CD4-positive, alpha-beta T cell treated with Interleukin-15 for 1 hour (primary cell): ENCODE data around the gene C1orf198.

Source experiments
- DNase-seq: peaks from one replicate; pipeline ENCODE4 v3.0.0-alpha.2; 2020

C1orf198 gene

DNA sequence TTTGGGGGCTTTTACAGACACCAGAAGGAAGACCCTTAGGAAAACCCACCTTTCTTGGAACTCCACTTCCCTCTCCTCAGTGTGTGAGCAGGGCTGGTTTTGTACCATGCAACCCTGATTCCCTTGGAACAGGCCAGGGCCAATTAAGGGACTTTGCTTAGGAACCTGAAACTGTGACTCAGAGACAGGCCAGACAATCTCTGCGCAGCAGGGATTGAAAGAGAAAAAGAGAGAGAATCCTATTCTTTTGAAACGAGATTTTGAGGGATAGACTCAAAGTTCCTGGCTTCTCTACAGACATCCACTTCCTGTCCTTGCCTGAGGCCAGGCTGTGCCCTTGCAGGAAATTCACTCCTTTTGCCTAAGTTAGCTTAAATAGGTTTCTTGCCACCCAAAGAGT, 23.1 kb upstream of the C1orf198 start:
- DNase-seq = no peak

DNA sequence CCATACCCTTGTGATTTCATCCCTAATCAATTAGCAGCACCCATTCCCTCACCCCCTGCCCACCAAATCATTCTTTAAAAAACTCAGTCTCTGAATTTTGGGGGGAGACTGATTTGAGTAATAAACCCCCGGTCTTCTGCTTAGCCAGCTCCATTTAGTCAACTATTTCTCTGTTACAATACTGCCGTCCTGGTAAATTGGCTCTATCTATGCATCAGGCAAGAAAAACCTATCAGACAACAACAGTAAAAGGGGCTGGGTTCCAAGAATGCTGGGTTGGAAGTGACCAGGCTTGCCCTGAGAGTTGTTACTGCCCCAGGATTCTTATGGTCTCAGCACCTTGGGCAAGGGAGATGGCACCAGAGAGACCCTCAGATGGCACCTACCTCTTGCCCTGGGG, 16.3 kb upstream of the C1orf198 start:
- DNase-seq = no peak

DNA sequence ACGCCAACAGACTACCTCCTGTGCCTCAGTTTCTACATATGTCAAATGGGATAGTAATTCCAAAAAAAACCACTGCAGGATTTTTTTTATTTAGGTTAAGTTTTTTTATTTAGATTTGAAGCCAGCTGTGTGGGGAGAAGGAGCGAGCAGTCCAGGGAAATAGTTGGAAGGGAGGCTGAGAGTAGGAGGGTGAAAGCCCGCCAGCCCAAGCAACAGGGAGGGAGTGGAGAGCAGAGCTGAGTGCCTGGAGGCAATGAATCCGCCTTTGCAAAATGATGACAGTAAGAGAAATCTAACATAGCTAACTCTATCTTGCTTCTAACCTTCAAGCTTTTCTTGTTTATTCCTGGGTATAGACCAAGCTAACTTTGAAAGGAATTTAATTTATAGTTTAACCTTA, 15.6 kb upstream of the C1orf198 start:
- DNase-seq = no peak

DNA sequence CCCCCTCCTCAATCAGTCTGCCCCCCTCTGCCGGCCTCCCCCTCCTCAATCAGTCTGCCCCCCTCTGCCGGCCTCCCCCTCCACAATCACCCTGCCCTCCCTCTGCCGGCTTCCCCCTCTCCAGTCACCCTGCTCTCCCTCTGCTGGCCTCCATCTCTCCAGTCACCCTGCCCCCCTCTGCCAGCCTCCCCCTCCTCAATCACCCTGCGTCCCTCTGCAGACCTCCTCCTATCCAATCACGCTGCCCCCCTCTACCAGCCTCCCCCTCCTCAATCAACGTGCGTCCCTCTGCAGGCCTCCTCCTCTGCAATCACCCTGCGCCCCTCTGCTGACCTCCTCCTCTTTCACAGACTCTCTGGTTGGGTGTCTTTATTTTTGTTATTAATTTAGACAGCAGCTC, 11.5 kb upstream of the C1orf198 start:
- no peak for DNase-seq

DNA sequence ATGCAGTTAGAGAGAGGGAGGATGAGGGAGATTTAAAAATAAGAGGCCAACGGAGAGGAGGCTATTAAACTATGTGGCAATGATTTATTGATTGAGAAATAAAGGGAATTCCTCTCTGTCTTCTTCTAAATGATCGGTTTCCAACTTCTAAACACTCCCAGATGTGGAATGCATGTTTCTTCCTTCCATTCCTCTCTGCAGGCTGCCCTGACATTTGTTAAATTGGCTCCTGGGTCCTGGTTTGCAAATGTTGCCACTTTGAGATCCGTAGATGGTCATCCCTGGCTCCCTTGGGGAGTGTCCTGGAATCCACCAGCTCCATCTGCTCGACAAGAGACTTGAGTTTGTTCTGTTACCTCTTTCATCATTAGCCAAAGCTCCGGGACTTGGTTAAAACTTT, 10.3 kb upstream of the C1orf198 start:
- DNase-seq = no peak

DNA sequence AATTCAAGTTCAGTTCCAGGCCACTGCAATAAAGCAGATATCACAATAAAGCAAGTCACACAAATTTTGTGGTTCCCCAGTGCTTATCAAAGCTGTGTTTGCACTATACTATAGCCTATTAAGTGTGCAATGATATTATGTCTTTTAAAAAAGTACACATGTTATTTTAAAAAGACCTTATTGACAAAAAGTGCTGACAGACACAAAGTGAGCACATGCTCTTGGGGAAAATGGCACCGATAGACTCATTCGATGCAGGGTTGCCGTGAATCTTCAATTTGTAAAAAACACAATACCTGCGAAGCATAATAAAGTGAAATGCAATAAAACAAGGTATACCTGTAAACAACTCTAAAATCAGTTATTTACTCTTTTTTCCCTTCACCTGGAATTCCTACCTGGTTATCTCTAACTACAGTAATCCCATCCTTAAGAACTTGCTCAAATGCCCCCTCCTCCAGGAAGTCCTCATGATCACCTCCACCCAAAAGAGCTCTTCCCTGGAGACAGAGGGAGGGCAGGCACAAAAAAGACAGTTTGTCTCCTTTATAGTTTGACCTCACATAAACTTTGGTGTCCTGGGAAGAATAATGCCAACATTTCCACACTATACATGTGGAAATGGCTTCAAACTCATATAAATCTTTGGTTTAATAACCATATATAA, 9.7 kb upstream of the C1orf198 start:
- DNase-seq = no peak

DNA sequence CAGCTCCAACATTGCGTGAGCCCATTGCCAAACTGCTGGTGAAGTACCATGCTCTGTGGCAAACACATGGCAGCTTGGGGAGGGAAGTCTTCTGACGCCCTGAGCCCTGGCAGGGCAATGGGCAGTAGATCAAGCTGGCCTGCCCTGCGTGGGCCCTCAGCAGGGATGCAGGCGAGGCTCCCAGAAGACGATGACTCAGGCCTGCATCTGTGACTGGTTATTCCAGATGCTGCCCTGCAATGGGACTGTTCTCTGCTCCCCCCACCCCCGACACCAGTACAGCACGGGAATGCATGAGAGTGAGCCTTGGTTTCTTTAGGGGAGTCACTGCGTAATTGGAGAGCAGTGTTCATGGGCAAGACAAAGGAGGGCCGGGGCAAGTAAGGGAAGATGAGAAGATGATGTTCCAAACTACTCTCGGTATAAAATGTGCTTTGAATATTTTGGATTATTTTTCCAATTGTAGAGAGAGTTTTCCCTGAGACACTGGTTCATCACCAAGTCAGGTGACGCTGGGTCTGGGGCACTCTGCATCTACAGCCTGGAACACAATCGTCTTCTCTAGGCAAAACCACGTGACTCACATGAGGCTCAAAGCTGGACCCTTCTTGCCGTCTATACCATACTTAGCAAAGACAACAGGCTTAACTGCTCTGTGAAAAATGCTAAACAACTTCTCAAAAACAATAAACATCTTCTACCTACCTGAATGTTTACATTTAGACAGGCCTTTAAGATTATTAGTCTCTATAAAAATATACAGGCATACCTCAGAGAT, 9.0 kb upstream of the C1orf198 start:
- no peak for DNase-seq

DNA sequence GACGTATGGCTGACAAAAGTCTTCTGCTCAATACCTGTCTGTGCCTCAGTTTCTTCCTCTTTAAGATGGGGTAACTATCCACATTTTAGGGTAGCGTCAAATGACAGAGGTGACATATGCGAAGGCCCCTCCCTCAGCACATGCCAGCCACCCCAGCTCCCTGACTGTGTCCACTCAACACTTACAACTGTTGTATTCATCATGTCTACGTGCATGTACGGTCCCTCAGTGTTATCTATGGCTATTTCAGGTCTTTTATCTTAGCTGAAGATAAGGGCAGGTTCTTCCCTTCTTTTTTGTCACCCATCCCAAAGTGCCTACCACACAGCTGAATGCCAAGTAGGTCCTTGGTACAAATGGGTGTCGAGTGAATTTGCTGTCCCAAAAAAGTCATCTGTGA, 8.3 kb upstream of the C1orf198 start:
- DNase-seq = no peak

DNA sequence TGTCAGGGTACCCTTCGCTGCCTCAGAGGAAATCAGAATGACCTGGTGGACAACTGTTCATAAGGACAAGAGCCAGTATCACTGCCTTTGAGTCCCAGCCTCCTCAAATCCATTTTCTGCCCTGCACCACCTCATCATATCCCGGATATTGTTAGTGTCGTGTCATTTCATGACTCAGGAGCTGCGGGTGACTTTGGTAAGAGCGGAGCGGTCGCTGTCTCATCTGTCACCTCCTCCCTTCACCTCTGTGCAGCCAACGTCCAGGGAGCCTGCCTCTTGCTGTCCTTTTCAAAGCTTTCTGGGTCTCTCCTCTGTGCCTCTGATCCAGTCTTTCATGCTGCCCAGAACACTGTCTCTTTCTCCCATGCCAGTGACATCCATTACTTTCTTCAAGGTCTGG, 7.0 kb upstream of the C1orf198 start:
- no peak for DNase-seq

DNA sequence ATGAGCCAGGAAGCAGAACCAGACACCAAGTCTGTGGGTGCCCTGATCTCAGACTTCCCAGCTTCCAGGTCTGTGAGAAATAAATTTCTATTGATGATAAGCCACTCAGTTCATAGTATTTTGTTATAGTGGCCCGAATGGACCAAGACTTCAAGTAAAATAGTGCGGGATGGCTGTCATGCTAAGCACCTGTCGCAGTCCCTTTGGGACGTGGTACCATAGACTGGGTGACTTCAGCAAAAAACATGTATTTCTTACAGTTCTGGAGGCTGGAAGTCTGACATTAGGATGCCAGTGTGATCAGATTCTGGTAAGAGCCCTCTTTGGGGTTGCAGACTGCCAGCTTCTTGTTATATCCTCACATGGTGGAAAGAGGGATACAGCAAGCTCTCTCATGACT, 2.6 kb upstream of the C1orf198 start:
- no peak for DNase-seq

DNA sequence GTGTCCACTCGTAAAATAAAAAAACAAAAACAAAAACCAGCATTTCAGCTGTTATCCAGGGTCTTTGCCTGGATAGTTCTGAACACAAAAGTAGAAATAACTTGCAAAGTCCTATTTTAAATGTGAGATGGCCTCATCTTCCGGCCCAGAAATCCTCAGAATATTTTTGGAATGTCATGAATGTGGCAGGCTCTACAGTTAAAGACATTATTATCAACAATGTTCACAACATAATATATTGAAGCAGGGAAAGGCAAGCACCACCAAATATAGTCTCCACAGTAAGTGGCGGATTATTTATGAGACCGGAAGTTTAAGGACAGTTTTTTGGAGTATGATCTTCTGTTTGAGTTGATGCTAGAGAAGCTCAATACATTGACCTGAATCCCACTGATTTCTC, 1.2 kb upstream of the C1orf198 start:
- DNase-seq = no peak

DNA sequence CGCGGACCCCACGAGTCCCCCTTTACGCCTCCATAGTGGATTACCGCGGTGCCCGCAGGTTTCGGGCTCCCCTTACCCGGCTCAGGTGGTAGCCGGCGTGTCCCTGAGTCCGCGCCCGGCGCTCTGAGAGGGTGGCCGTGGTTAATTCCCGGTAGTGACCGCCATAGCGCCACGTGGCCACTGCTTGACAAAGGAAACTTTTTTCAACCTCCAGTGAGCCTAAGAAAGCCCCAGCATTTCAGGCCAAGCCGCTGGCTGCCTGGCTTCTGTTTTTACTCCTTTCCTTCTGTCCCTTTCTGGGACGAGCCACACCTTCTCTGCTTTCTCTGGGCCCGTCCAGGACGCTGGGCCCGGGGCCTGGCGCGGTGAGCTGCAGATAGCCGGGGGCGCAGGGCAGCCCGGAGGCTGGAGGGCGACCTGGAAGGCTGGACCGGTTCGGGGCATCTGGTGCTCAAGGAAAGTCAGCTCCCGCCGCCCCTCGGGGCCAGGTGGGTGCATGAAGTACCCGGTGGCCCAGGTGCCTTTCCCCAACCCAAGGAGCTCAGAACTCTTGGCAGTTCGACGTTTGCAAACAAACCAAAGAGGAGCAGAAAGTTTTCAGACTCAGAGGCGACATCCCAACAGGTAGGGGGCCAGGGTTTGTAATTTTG, 540 bp upstream of the C1orf198 start:
- no peak for DNase-seq

DNA sequence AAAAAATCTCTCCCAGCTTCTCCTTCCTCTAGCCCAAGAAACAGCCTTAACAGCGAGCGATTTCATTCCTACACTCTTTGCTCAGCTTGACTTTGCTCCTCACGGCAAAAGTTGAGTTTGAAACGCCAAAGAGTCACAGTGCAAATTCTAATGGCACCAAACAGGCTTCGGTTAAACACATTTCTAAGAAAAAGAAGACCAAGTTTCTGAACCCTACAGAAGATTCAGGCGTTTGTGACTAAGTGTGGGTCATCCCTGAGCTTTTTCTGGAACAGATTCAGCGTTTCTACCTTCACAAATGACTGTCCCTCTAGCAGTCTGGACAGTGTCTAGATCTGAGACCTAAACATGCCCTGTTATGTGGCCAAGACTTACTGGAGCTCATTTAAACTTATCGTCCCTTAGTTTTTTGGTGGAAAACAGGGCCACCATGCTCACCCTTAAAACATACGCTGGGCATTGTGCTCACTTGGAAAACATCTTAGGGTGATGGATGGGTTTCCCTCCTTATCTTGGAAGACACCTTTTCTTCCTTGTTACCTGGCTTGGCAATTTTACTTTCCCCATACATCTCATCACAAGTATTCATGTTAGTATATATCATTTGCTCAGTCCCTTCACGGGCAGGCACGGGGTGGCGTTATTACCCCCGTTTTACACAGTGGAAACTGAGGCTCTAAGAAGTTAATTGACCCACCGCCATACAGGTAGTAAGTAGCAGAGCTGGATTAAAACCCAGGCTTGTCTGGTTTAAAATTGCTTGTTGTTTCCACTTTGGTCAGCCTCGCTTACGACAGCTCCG, 1.0 kb downstream of the C1orf198 start:
- DNase-seq = no peak

DNA sequence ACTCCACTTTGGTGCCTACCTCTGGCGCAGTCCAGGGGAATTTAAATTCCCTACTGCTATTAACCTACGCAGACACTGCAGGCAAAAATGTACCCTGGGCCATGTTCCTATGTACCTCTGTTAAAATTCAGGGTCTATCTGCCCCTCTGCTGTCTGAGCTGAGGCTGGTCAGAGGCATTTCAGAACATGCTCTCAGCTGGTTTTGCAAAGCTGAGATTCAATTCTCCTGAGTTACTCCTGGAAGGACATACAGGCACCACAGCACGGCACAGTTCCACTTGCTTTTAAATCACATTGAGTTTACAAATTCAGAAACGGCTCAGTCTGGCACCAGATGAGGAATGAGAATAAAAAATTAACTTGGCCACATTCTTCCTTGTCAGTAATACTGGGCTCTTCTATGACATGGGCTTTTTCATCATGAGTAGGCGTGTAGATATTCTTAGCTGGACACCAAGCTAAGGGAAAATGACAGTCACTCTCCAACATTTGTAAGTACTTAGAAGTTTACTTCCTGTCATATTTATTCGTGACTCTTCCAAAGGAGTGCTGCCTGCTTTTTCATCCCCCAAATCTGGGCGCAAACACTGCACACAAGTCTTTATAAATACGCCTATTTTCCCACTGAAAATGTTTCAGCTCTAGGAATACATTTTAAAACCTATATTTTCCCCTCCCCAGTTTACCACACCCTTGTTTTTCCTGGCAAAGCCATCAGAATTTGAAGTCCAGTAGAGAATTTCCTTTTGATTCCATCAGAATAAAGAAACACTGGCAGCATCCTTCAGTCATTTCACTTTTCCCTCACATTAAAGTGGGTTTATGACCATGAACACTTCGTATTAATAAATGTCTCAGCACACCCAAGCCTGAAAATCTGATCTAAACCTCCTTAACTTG, 1.9 kb downstream of the C1orf198 start:
- no peak for DNase-seq

DNA sequence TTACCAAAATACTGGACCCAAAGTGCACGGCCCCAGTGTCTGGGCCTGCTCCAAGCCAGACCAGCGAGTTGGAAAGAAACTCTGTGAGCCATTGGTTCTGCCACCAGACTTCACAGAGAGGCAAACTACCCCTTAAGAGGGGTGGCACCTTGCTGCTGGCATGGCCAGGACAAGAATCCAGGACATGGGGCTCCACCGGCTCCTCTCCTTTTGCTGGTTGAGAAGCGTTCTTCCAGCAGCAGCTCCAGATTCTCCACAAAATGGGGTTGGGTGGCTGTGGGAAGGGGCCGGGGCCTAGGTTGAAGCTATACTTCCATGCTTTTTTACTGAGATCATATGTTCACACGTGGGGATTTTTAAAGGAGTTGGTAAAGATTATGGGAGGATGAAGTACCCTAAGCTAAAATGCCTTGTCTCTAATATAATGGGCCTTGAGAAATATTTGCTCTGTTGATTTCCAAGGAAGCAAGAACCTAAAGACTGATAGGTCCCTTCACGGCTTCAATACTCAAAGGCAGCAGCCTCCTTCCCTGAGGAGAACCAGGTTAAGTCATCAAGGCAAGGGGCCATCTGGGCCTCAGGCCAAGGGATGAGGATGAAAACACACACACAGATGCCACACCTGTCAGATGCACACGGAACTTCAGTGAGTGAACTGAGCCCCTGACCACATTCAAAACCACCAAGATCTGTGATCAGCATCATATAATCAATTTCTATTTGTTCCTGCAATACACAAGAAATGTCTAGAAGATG, 3.1 kb downstream of the C1orf198 start:
- DNase-seq = no peak

DNA sequence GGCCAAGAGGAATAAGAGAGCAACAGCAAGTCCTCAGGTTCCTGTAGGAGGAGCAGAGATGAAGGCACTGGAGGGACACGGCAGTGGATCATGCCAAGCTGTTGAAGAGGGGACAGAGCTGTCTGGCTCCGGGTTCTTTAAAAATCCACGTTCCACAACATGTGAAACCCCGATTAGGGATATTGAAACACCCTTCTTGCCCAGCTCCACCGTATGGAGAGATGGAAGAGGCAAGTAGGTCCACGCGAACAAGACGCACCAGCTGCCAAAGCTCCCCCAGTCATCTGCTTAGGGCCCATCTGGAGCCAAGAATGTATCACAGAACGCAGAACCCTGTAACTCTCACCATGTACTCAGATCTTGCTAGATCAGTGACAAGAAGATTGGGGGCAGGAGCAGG, 3.9 kb downstream of the C1orf198 start:
- no peak for DNase-seq

DNA sequence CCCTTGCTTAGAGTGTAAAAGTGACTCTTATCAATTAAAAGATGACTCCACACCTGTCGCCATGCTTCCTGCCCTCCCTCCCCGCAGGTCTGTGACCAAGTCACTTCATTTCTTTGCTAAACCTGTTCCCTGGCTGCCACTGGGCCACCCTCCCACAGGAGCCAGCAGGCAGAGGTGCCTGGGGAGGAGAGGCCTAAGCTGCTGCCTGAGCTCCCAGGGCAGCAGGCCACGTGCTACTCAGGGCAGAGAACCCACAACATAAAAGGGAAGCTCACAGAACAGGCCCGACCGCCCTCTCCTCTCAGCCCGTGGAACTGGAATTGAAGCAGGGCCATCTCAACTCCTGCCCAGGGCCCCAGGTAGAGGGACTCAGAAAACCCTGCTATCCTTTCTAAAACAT, 4.9 kb downstream of the C1orf198 start:
- no peak for DNase-seq

DNA sequence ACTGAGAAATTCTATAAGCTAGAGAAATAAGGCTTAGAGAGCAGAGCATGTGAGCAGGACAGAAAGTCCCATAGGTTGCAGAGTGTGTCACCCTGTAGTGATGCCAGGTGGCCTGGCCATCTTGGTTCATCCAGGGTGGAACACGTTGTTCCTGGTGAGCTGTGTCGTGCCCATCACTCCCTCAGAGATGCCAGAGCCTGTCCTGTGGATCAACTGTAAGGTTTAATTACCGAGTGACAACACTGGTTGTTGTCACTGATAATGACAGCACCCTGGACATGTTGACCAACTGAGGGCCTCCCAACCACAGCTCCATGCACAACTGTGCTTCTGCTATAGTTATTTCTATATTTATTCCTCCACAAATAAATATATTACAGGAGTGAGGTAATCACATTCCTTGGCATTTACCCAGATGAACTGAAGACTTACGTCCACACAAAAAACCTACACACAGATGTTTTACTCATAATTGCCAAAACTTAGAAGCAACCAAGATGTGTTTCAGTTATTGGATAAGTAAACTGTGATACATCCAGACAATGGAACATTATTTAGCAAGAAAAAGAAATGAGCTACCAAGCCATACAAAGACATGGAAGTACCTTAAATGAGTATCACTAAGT, 6.2 kb downstream of the C1orf198 start:
- DNase-seq = no peak

DNA sequence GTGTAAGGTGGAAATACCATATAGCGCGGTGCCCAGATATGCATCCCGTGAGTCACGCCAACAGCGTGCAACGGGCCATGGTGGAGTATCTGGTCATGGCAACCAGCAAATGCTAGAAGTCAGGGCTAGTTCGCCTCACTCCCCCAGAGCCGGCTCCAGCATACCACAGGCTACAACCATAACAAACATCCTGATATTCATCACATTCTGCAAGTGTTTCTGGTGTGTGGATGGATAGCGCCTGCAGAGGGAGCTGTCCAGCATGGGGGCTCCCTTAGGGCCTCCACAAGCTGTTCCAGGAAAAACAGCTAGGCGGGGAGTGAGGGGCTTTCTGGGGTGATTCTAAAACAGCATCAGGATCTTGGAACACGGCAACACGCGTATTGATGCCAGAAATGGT, 6.8 kb downstream of the C1orf198 start:
- no peak for DNase-seq

DNA sequence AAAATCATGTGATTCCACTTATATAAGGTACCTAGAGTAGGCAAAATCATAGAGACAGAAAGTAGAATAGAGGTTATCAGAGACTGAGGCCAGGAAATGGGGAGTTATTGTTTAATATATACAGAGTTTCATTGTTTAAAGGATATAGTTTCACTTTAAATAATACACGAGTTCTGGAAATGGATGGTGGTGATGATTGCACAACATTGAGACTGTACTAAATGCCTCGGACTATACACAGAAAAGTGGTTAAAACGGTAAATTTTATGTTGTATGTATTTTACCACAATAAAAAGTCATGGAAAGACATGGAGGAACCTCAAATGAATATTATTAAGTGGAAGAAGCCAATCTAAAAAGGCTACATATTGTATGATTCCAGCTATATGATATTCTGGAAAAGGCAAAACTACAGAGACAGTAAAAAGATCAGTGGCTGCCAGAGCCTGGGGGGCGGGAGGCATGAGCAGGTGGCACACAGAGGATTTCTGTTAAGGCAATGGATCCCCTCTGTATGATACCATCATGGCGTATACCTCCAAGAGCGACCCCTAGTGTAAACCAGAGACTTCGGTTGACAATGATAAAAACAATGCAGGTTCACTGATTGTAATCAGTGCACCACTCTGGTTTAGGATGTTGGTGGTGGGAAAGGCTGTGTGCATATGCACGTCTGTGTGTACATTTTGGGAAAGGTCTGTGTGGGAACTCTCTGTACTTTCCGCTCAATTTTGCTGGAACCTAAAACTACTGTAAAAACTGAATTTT, 7.5 kb downstream of the C1orf198 start:
- DNase-seq = no peak
